Measurements from ENCODE around the gene ADAM11.
"Not testable (repeated sequence)": the region's sequence is repeated elsewhere in the genome, so short reads cannot be mapped to it uniquely, and the experiment has no call there.

ADAM11 gene

GRCh38 chr17:44795421-44795820 is 36.6 kb downstream of the ADAM11 start:
- DNase-seq (ENCODE audit: low spot score): no peak

GRCh38 chr17:44795928-44796327 is 37.1 kb downstream of the ADAM11 start:
- DNase-seq (ENCODE audit: low spot score): no peak

- DNase-seq (ENCODE audit: low spot score): no peak
These were observed 37.9 kb downstream of the ADAM11 start for GRCh38 chr17:44796731-44797130.

GRCh38 chr17:44797802-44798201 is 39.0 kb downstream of the ADAM11 start:
- no peak for DNase-seq (ENCODE audit: low spot score)

- DNase-seq (ENCODE audit: low spot score): no peak
These were observed 39.6 kb downstream of the ADAM11 start for GRCh38 chr17:44798356-44798755.

- DNase-seq (ENCODE audit: low spot score): no peak
These were observed 43.1 kb downstream of the ADAM11 start for GRCh38 chr17:44801880-44802279.

- no peak for DNase-seq (ENCODE audit: low spot score)
These were observed 45.7 kb downstream of the ADAM11 start for GRCh38 chr17:44804302-44805089.

- no peak for DNase-seq (ENCODE audit: low spot score)
These were observed 48.5 kb downstream of the ADAM11 start for GRCh38 chr17:44807093-44807816.

GRCh38 chr17:44807817-44808155 is 49.0 kb downstream of the ADAM11 start:
- no peak for DNase-seq (ENCODE audit: low spot score)

GRCh38 chr17:44808156-44808555 is 49.4 kb downstream of the ADAM11 start:
- no peak for DNase-seq (ENCODE audit: low spot score)

- not testable (repeated sequence) for DNase-seq (ENCODE audit: low spot score)
These were observed 50.0 kb downstream of the ADAM11 start for GRCh38 chr17:44808656-44809388.

GRCh38 chr17:44812263-44812662 is 53.5 kb downstream of the ADAM11 start:
- no peak for DNase-seq (ENCODE audit: low spot score)

GRCh38 chr17:44818508-44818907 is 59.7 kb downstream of the ADAM11 start:
- DNase-seq (ENCODE audit: low spot score): not testable (repeated sequence)

- DNase-seq (ENCODE audit: low spot score): no peak
These were observed 61.9 kb downstream of the ADAM11 start for GRCh38 chr17:44820631-44821212.

- DNase-seq (ENCODE audit: low spot score): not testable (repeated sequence)
These were observed 66.4 kb downstream of the ADAM11 start for GRCh38 chr17:44825236-44825635.

GRCh38 chr17:44826123-44826790 is 67.5 kb downstream of the ADAM11 start:
- DNase-seq (ENCODE audit: low spot score): no peak

- no peak for DNase-seq (ENCODE audit: low spot score)
These were observed 69.1 kb downstream of the ADAM11 start for GRCh38 chr17:44827863-44828262.

GRCh38 chr17:44828919-44829522 is 70.2 kb downstream of the ADAM11 start:
- no peak for DNase-seq (ENCODE audit: low spot score)

GRCh38 chr17:44829523-44830358 is 71.0 kb downstream of the ADAM11 start, which contains the start of gene GJC1:
GJC1 (minus strand) TSS chr17:44830287; CDS start chr17:44805817, 24,470 bp downstream.
- DNase-seq (ENCODE audit: low spot score): peak; percentile 46

Data from germinal center (tissue), 1 donor.